Medulla oblongata (tissue), 1 donor: Measurements from ENCODE around the gene RPH3AL.
"Not testable (repeated sequence)": the region's sequence is repeated elsewhere in the genome, so short reads cannot be mapped to it uniquely, and the experiment has no call there.

Experiments
- DNase-seq: peaks from one replicate; pipeline ENCODE4 v3.0.0-alpha.2; 2015; ENCODE audit errors: extremely low spot score

Gene RPH3AL

GRCh38 chr17:226108-227077 is 126.2 kb downstream of the RPH3AL start:
- DNase-seq, result no peak

DNA sequence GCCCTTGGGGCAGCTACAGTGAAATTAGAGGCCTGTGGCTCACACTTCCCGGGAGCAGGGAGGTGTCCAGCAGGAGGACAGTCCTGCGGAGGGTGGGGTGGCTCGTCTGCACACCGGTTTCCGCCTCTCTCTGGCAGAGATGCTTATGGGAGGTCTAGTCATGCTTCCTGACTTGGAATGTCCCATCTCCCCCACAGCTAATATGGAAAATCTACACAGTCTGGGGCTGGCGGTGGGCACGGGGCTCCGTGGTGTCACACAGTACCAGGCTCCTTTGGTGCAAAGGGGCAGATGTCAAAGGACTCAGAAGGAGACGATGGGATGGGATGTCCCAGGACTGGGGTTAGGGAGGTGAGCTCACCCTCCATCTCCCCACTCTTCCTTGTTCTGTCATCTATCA is 127.1 kb downstream of the RPH3AL start:
- DNase-seq, result no peak

GRCh38 chr17:224576-224975 is 128.0 kb downstream of the RPH3AL start:
- DNase-seq, result not testable (repeated sequence)

GRCh38 chr17:223723-224471 is 128.7 kb downstream of the RPH3AL start:
- DNase-seq, result no peak

DNA sequence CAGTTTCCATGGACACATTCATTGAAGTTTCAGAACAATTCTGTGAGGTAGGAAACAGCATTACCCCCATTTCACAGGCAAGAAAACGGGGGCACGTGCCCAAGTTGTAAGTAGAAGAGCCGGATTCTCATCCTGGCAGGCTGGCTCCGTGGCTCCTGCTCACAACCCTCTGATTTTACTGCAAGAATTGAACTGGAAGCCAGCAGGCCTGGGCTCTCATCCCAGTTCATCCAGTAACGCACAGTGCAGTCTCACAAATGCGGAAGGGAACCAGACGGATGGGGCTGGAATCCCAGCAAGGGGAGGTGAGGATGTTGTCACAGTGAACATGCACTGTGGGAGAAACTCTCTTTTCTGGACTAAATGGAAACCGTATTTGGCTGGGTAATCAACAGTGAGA is 130.4 kb downstream of the RPH3AL start:
- DNase-seq, result peak; percentile 60

DNA sequence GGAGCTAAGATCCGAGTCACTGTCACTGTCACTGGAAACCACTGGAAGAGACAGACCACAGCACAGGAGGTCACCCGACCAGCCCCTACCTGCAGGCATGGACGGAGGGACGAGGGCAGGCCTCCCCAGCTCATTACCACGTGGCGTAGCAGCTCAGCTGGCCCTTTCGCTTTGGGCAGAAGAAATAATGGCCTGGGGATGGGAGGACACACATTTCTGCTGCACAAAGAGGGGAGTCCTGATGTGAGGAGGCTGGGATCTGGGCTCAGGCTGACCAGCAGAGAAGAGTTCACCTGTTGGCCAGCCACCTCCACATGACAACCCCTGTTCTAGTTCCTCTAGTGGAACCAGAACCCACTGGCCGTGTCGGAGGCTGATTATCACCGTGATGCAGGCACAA is 132.9 kb downstream of the RPH3AL start:
- DNase-seq, result no peak

DNA sequence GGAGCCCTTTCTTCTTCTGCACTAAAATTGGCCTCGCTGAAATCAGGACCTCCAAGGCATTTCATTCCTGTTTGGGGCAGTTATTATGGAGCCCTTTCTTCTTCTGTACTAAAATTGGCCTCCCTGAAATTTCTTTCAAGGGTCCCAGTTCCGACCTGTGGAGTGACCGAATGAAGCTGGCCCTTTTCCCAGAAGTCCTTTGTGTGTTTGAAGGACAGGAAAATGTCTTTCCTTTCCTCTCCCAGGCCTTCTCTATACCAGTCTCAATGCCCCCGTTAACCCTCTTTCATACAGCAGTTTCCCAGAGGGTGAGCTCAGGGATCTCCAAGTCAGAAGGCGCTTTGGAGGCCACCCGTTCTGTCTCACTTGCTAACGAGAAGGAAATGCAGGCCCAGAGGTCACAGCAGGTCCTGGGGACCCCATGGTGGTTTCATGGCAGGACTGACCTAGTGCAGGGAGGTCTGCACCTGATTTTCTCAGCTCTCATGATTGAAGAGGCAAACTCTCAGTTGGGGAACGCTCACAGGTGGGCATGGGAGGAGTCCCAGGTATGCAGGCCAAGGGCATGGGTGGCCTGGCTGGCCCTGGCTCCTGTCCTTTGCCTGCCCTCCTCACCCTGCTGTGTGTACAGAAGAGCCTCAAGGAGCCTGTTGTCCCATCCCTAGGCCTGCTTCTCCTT is 134.0 kb downstream of the RPH3AL start:
- peak; percentile 30 for DNase-seq

- DNase-seq, result no peak
Observed at GRCh38 chr17:216625-217024, 136.0 kb downstream of the RPH3AL start.

DNA sequence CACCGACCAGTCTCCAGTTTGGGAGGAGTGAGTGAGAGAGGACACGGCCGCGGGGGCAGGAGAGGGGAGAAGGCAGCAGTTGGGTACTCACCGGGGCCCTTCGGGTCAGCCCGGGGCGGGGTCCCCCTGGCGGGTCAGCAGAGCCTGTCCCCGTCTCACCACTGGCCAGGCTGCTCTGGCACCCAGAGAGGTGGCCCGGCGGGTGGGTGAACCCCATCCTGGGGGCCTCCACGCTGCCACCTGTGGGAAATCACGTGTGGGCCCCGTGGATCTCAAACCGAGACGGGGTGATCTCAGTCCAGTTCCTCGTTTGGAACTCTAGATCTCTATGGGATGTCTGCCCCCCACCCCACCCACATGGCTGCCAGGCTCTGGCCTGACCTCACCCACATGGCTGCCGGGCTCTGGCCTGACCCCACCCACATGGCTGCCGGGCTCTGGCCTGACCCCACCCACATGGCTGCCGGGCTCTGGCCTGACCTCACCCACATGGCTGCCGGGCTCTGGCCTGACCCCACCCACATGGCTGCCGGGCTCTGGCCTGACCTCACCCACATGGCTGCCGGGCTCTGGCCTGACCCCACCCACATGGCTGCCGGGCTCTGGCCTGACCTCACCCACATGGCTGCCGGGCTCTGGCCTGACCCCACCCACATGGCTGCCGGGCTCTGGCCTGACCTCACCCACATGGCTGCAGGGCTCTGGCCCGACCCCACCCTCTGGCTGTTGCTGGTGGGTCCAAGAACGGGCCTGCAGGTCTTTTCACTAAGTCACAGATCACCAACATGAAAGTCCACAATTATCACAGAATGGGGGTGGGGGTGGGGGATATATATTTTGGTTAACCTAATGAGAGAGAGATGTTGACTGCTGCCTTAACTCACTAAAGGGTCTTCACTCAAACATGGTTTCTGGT is 136.8 kb downstream of the RPH3AL start:
- peak; percentile 17 for DNase-seq

- DNase-seq, result no peak
Observed at GRCh38 chr17:214881-215331, 137.7 kb downstream of the RPH3AL start.

- no peak for DNase-seq
Observed at GRCh38 chr17:213286-214105, 139.1 kb downstream of the RPH3AL start.

DNA sequence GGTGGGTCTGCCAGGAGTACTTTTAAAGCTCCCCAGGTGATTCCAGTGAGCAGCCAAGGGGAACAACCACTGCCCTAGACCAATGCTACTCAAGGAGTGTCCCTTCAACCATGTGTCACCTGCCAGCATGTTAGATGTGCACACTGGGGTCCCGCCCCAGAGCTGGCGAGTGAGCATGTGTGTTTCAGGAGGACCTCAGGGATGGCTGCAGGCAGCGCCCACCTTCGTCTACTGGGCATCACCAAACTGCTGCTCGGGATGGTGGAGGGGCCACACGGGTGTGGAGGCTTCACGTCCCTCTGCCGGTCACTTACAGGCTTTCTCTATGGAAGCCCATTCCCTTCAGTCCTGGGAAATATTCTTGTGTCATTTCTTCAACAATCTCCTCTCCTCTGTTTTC is 142.2 kb downstream of the RPH3AL start:
- no peak for DNase-seq

- no peak for DNase-seq
Observed at GRCh38 chr17:208429-208828, 144.2 kb downstream of the RPH3AL start.

DNA sequence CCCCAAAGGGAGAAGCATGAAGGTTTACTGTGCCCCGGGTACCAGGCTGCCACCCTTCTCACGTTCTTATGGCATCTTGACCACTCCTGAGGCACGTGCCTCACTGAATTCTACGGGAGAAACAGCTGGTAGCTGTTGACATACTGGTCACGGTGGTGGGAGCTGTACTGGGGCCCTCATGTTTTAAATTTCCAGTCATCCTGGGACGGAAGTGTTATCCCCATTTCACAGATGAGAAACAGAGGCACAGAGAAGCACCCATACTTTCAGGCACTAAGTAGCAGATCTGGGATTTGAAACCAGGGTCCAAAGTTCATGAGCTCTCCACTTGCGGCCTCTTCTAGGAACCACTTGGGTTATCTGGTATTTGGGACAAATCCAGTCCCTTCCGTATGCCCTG is 144.8 kb downstream of the RPH3AL start:
- no peak for DNase-seq

- DNase-seq, result no peak
Observed at GRCh38 chr17:206941-207560, 145.6 kb downstream of the RPH3AL start.

DNA sequence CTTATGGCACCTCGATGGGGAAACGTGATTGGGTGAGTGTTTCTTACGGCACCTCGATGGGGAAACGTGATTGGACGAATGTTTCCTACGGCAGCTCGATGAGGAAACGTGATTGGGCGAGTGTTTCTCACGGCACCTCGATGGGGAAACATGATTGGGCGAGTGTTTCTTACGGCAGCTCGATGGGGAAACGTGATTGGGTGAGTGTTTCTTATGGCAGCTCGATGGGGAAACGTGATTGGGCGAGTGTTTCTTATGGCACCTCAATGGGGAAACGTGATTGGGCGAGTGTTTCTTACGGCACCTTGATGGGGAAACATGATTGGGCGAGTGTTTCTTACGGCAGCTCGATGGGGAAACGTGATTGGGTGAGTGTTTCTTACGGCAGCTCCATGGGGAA is 146.1 kb downstream of the RPH3AL start:
- not testable (repeated sequence) for DNase-seq

GRCh38 chr17:205817-206216 is 146.8 kb downstream of the RPH3AL start:
- no peak for DNase-seq

DNA sequence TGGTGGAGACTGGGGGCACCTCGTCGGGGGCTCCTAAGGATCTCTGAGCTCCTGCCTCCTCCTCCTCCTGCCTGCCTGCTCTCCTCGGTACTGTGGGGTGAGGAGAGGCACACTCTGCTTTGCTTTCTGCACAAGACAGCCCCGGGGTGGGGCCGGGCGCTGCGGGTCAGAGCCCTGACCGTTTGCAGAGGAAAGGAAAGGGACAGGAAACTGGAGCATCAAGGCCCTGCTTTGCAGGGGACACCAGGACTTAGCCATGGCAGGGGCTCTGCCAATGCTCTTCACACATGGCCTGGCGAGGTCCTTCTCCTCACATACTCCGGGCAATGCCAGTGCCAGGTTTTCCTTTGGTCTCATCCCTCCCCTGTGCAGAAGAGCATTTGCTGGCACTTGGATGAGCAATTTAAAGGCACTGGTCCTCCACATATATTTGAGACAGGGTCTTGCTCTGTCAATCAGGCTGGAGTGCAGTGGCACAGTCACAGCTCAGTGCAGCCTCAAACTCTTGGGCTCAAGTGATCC is 147.4 kb downstream of the RPH3AL start:
- DNase-seq, result no peak

DNA sequence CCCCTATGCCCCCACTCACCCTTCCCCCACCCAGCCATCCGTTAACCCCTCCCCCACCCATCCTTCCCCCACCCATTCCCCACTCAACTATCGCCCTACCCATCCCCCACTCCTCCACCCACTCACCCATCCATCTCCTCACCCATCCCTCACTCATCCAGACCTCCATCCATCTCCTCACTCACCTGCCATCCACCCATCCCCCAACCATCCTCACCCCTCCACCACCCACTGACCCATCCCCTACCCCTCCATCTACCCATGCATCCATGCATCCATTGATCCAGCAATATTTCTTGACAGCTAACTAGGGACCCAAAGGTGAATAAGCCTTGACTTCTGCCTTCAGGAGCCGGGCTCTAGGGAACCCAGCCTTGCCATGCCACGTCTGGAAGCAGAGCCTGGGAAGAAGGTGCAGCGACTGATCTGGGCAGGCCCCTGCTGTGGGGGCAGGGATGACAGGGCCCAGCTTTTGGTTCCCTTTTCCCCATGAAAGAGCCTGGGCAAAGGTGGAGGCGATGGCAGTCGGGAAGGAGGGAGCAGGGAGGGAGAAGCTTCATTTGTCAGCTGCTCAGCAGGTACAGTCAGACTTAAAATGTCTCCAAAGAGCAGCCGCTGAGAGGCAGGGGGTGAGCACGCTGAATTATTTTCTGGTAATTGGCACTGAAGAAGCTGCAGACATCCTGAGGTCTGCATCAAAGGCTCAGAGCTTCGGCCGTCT is 148.0 kb downstream of the RPH3AL start:
- DNase-seq, result no peak
